ENCODE measurements around the gene RAD51B.

RAD51B gene

GRCh38 chr14:68487805-68488590, 668.4 kb downstream of the RAD51B start:
- peak; percentile 81 for DNase-seq (ENCODE audit: low read depth)

GRCh38 chr14:68491793-68492192, 672.2 kb downstream of the RAD51B start:
- no peak for DNase-seq (ENCODE audit: low read depth)

- no peak for DNase-seq (ENCODE audit: low read depth)
Observed at GRCh38 chr14:68492381-68493151, 673.0 kb downstream of the RAD51B start.

- DNase-seq (ENCODE audit: low read depth), result no peak
Observed at GRCh38 chr14:68493152-68493911, 673.8 kb downstream of the RAD51B start.

GRCh38 chr14:68495101-68496039, 675.8 kb downstream of the RAD51B start:
- DNase-seq (ENCODE audit: low read depth), result no peak

- DNase-seq (ENCODE audit: low read depth), result peak; percentile 82
Observed at GRCh38 chr14:68497011-68497410, 677.4 kb downstream of the RAD51B start.

- DNase-seq (ENCODE audit: low read depth), result no peak
Observed at GRCh38 chr14:68499451-68499850, 679.9 kb downstream of the RAD51B start.

GRCh38 chr14:68501171-68501570, 681.6 kb downstream of the RAD51B start:
- no peak for DNase-seq (ENCODE audit: low read depth)

- DNase-seq (ENCODE audit: low read depth), result no peak
Observed at GRCh38 chr14:68501614-68502052, 682.1 kb downstream of the RAD51B start.

GRCh38 chr14:68502230-68502629, 682.7 kb downstream of the RAD51B start:
- no peak for DNase-seq (ENCODE audit: low read depth)

- no peak for DNase-seq (ENCODE audit: low read depth)
Observed at GRCh38 chr14:68503186-68503825, 683.7 kb downstream of the RAD51B start.

- no peak for DNase-seq (ENCODE audit: low read depth)
Observed at GRCh38 chr14:68504861-68505260, 685.3 kb downstream of the RAD51B start.

- DNase-seq (ENCODE audit: low read depth), result peak; percentile 56
Observed at GRCh38 chr14:68506021-68506644, 686.6 kb downstream of the RAD51B start.

GRCh38 chr14:68506645-68507419, 687.3 kb downstream of the RAD51B start:
- DNase-seq (ENCODE audit: low read depth), result no peak

GRCh38 chr14:68507544-68508081, 688.0 kb downstream of the RAD51B start:
- no peak for DNase-seq (ENCODE audit: low read depth)

- DNase-seq (ENCODE audit: low read depth), result no peak
Observed at GRCh38 chr14:68508581-68508980, 689.0 kb downstream of the RAD51B start.

- DNase-seq (ENCODE audit: low read depth), result no peak
Observed at GRCh38 chr14:68509188-68509983, 689.8 kb downstream of the RAD51B start.

Data from amniotic epithelial cell (primary cell).